Sigmoid colon (tissue), 4 donors: ENCODE data around the gene CCS.

ENCODE experiments used
- EP300 ChIP-seq, 4 donors: sonication (generic); formaldehyde crosslinking; IDR thresholded peaks; one replicate each; pipeline ENCODE4 v1.6.1; 2017; ENCODE audit warnings: antibody characterized with exemption in 4 of 4
- POLR2A ChIP-seq, 2 donors: fragments of 450-650 bp; IDR thresholded peaks; one replicate each; pipeline ENCODE4 v1.6.1; 2016; ENCODE audit warnings: antibody characterized with exemption in 2 of 2, mild to moderate bottlenecking in 2 of 2, moderate library complexity in 2 of 2
- POLR2AphosphoS5 ChIP-seq, 4 donors: sonication (generic); formaldehyde crosslinking; IDR thresholded peaks; one replicate each; pipeline ENCODE4 v1.6.1; 2017; ENCODE audit warnings: antibody characterized with exemption in 4 of 4
- TF ChIP-seq, protein P1 (sequence below), 4 experiments: fragments of 450-650 bp in 3 of 4; fragments of 200-600 bp in 1 of 4; IDR thresholded peaks; one replicate each; pipeline ENCODE4 v1.5.1; 2016 to 2019; ENCODE audit warnings: antibody characterized with exemption in 4 of 4, mild to moderate bottlenecking in 3 of 4, moderate library complexity in 2 of 4

- TF ChIP-seq, protein P1, sequence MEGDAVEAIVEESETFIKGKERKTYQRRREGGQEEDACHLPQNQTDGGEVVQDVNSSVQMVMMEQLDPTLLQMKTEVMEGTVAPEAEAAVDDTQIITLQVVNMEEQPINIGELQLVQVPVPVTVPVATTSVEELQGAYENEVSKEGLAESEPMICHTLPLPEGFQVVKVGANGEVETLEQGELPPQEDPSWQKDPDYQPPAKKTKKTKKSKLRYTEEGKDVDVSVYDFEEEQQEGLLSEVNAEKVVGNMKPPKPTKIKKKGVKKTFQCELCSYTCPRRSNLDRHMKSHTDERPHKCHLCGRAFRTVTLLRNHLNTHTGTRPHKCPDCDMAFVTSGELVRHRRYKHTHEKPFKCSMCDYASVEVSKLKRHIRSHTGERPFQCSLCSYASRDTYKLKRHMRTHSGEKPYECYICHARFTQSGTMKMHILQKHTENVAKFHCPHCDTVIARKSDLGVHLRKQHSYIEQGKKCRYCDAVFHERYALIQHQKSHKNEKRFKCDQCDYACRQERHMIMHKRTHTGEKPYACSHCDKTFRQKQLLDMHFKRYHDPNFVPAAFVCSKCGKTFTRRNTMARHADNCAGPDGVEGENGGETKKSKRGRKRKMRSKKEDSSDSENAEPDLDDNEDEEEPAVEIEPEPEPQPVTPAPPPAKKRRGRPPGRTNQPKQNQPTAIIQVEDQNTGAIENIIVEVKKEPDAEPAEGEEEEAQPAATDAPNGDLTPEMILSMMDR (IDR thresholded peaks at IDR 0.05): peak; percentile 81 to 92 (median 90)
- TF ChIP-seq POLR2AphosphoS5 (IDR thresholded peaks at IDR 0.05): peak in 2 of 4 donors; percentile 31 to 41
- no peak for TF ChIP-seq POLR2A (IDR thresholded peaks at IDR 0.05)
- TF ChIP-seq EP300 (IDR thresholded peaks at IDR 0.05): no peak
Observed at GRCh38 chr11:66579017-66579606, 13.9 kb upstream of the CCS start.
